Astrocyte (in vitro differentiated cells and primary cell): ENCODE measurements around the gene USP32. TPM values are rescaled to one million over a fixed set of nuclear protein-coding genes. Genes with fewer than 3 reads are reported as not detected.

Source experiments
- DNase-seq: peaks from one replicate; pipeline ENCODE4 v3.0.0-alpha.2; 2010; ENCODE audit warnings: low read depth
- FAIRE-seq: peaks from 2 replicates; lab custom pipeline; 2011; peaks lifted over from hg19 to GRCh38; lab: Jason Lieb, UNC
- H2AFZ ChIP-seq: 2 replicates; pipeline ENCODE4 v1.6.0; 2012; ENCODE audit warnings: low read depth, low read length, inconsistent platforms
- H3K27ac ChIP-seq: 2 replicates; pipeline ENCODE4 v1.5.1; 2011; ENCODE audit warnings: low read depth, low read length, inconsistent platforms
- H3K27me3 ChIP-seq: 2 replicates; pipeline ENCODE4 v1.6.0; 2011; ENCODE audit warnings: low read length, inconsistent platforms; ENCODE audit not compliant: insufficient read depth
- H3K36me3 ChIP-seq: 2 replicates; pipeline ENCODE4 v1.5.1; 2011; ENCODE audit warnings: low read length, inconsistent platforms; ENCODE audit not compliant: insufficient read depth
- H3K4me1 ChIP-seq: 2 replicates; pipeline ENCODE4 v1.5.1; 2011; ENCODE audit warnings: low read length, inconsistent platforms; ENCODE audit not compliant: insufficient read depth
- H3K4me2 ChIP-seq: 2 replicates; pipeline ENCODE4 v1.6.0; 2012; ENCODE audit warnings: low read length, inconsistent platforms
- H3K4me3 ChIP-seq: 2 replicates; pipeline ENCODE4 v1.5.1; 2011; ENCODE audit warnings: low read depth, mild to moderate bottlenecking, low read length, inconsistent platforms; ENCODE audit not compliant: insufficient read depth
- H3K79me2 ChIP-seq: 2 replicates; pipeline ENCODE4 v1.6.0; 2012; ENCODE audit warnings: mild to moderate bottlenecking, low read length, inconsistent platforms; ENCODE audit not compliant: insufficient read depth
- H3K9ac ChIP-seq: 2 replicates; pipeline ENCODE4 v1.6.0; 2012; ENCODE audit warnings: mild to moderate bottlenecking, low read length, inconsistent platforms
- H3K9me3 ChIP-seq: 2 replicates; pipeline ENCODE4 v1.5.1; 2012; ENCODE audit warnings: low read depth, mild to moderate bottlenecking, low read length, inconsistent platforms; ENCODE audit not compliant: insufficient read depth
- H4K20me1 ChIP-seq: 2 replicates; pipeline ENCODE4 v1.6.0; 2012; ENCODE audit warnings: low read length, inconsistent platforms; ENCODE audit not compliant: insufficient read depth
- H3K27ac Mint-ChIP-seq: one replicate; pipeline ENCODE4 v1.8.0; 2021; ENCODE audit warnings: mild to moderate bottlenecking, mixed read lengths; ENCODE audit not compliant: unreplicated experiment
- H3K27me3 Mint-ChIP-seq: one replicate; pipeline ENCODE4 v1.8.0; 2021; ENCODE audit warnings: low read depth, mixed read lengths; ENCODE audit not compliant: unreplicated experiment
- H3K36me3 Mint-ChIP-seq: one replicate; pipeline ENCODE4 v1.8.0; 2021; ENCODE audit warnings: low read depth, mixed read lengths; ENCODE audit not compliant: unreplicated experiment
- H3K4me1 Mint-ChIP-seq: one replicate; pipeline ENCODE4 v1.8.0; 2021; ENCODE audit warnings: low read depth, mixed read lengths; ENCODE audit not compliant: unreplicated experiment
- H3K4me3 Mint-ChIP-seq: one replicate; pipeline ENCODE4 v1.8.0; 2021; ENCODE audit warnings: mild to moderate bottlenecking, moderate library complexity, mixed read lengths; ENCODE audit not compliant: unreplicated experiment
- H3K9me3 Mint-ChIP-seq: one replicate; pipeline ENCODE4 v1.8.0; 2021; ENCODE audit warnings: mild to moderate bottlenecking, mixed read lengths; ENCODE audit not compliant: unreplicated experiment
- CTCF ChIP-seq: IDR thresholded peaks from 2 replicates; pipeline ENCODE4 v1.5.1; 2011; ENCODE audit warnings: low read depth, mild to moderate bottlenecking, inconsistent platforms, low read length, moderate library complexity; ENCODE audit not compliant: insufficient read depth
- EZH2 ChIP-seq: IDR thresholded peaks from 2 replicates; pipeline ENCODE4 v1.6.1; 2012; ENCODE audit warnings: mild to moderate bottlenecking, low read length, inconsistent platforms; ENCODE audit not compliant: insufficient read depth
- total RNA-seq: library from RNA; stranded (reverse); gene quantifications from 2 replicates; pipeline ENCODE4 v1.2.1, GENCODE V29; 2021

The USP32 gene
- total RNA-seq, 1 donor from 2014 or later = 40.2 TPM

DNA sequence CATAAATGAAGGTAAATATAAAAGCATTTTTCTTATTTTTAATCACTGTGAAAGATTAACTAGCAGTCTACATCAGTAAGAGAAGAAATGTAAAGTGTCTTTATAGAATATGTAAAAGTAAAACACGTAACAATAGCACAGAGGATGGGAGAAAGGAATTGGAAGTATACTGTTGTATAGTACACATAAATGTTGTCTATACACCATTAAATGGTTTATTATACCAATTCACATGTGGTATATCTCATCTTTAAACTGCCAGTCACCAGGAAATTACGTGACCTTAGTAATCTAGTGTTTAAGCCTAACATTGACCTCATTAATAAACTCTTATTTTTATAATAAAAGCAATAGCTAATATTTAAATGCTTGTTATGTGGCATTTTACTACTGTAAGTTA, 87.4 kb downstream of the USP32 start:
- no peaks in the 10 kb centered on the region for H3K27me3 Mint-ChIP-seq
- peaks cover 5% of the 10 kb centered on the region for H3K4me1 Mint-ChIP-seq
- peaks cover 2% of the 10 kb centered on the region for H3K9me3 Mint-ChIP-seq
- Histone ChIP-seq H3K27ac (no peak overlapping the region), H3K9me3 (no peaks in the 10 kb centered on the region), H2AFZ (no peak overlapping the region), H3K79me2 (peaks cover 50% of the 10 kb centered on the region), H3K9ac (no peak overlapping the region), H3K4me2 (no peak overlapping the region), H3K36me3 (no peaks in the 10 kb centered on the region), H4K20me1 (peaks cover 35% of the 10 kb centered on the region), H3K27me3 (no peaks in the 10 kb centered on the region), H3K4me3 (no peak overlapping the region), H3K4me1 (no peaks in the 10 kb centered on the region)
- FAIRE-seq (no peak), DNase-seq (no peak)
- H3K4me3 Mint-ChIP-seq = no peak overlapping the region
- no peak for TF ChIP-seq EZH2
- TF ChIP-seq CTCF = no peak
- peaks cover 3% of the 10 kb centered on the region for H3K36me3 Mint-ChIP-seq
- no peak overlapping the region for H3K27ac Mint-ChIP-seq

GRCh38 chr17:60303406-60304099, 88.4 kb downstream of the USP32 start:
- Mint-ChIP-seq H3K27me3 (no peaks in the 10 kb centered on the region), H3K36me3 (peaks cover 5% of the 10 kb centered on the region), H3K9me3 (peaks cover 2% of the 10 kb centered on the region), H3K27ac (no peak overlapping the region), H3K4me3 (no peak overlapping the region), H3K4me1 (peaks cover 5% of the 10 kb centered on the region)
- no peaks in the 10 kb centered on the region for H3K27me3 ChIP-seq
- H3K36me3 ChIP-seq = no peaks in the 10 kb centered on the region
- TF ChIP-seq EZH2 = no peak
- DNase-seq (no peak), FAIRE-seq (peak; percentile 23)
- H4K20me1 ChIP-seq = peaks cover 32% of the 10 kb centered on the region
- H3K4me3 ChIP-seq = no peak overlapping the region
- H3K9me3 ChIP-seq = no peaks in the 10 kb centered on the region
- H3K79me2 ChIP-seq = peaks cover 48% of the 10 kb centered on the region
- no peak overlapping the region for H3K4me2 ChIP-seq
- no peaks in the 10 kb centered on the region for H3K4me1 ChIP-seq
- H3K27ac ChIP-seq = no peak overlapping the region
- no peak overlapping the region for H2AFZ ChIP-seq
- no peak overlapping the region for H3K9ac ChIP-seq

GRCh38 chr17:60301649-60302048, 90.3 kb downstream of the USP32 start:
- H3K36me3 ChIP-seq = no peaks in the 10 kb centered on the region

More at GRCh38 chr17:60301649-60302048, 90.3 kb downstream of the USP32 start:
- no peak overlapping the region for H3K27ac Mint-ChIP-seq
- DNase-seq = no peak
- H3K27ac ChIP-seq = no peak overlapping the region
- H3K4me3 ChIP-seq = no peak overlapping the region
- H2AFZ ChIP-seq = no peak overlapping the region
- H3K27me3 ChIP-seq = no peaks in the 10 kb centered on the region
- peaks cover 2% of the 10 kb centered on the region for H3K9me3 Mint-ChIP-seq
- H3K36me3 Mint-ChIP-seq = peaks cover 6% of the 10 kb centered on the region
- no peak for FAIRE-seq
- no peaks in the 10 kb centered on the region for H3K9me3 ChIP-seq
- peaks cover 34% of the 10 kb centered on the region for H3K79me2 ChIP-seq
- H3K4me1 ChIP-seq = no peaks in the 10 kb centered on the region
- no peak overlapping the region for H3K9ac ChIP-seq
- H3K4me1 Mint-ChIP-seq = peaks cover 5% of the 10 kb centered on the region
- H3K4me3 Mint-ChIP-seq = no peak overlapping the region
- no peaks in the 10 kb centered on the region for H3K27me3 Mint-ChIP-seq
- TF ChIP-seq CTCF = no peak
- TF ChIP-seq EZH2 = no peak
- H3K4me2 ChIP-seq = no peak overlapping the region
- peaks cover 26% of the 10 kb centered on the region for H4K20me1 ChIP-seq
